GM23248 (cell line): Measurements from ENCODE around the gene DHRS1.

Experiments used
- EZH2 ChIP-seq: fragments of 200-600 bp; sonication (generic); IDR thresholded peaks from 2 replicates; pipeline ENCODE4 v1.6.1; 2018; ENCODE audit warnings: antibody characterized with exemption, mild to moderate bottlenecking; ENCODE audit not compliant: insufficient read depth, poor library complexity, severe bottlenecking
- EZH2phosphoT487 ChIP-seq: fragments of 200-600 bp; sonication (generic); IDR thresholded peaks from 2 replicates; pipeline ENCODE4 v1.6.1; 2018; ENCODE audit warnings: antibody characterized with exemption, moderate library complexity, mild to moderate bottlenecking, low read depth; ENCODE audit not compliant: insufficient read depth

- TF ChIP-seq EZH2phosphoT487 (no peak), EZH2 (no peak)
These were observed 32.9 kb upstream of the DHRS1 start for GRCh38 chr14:24332268-24332993.
